HK-2 (cell line): ENCODE data around the gene LHFPL2.
A peak's percentile ranks its signal among the peaks of the same experiment; 100 is the strongest.
"Not testable (repeated sequence)": the region's sequence is repeated elsewhere in the genome, so short reads cannot be mapped to it uniquely, and the experiment has no call there.

Experiments used
- DNase-seq: peaks from one replicate; pipeline ENCODE4 v3.0.0-alpha.2; 2018; ENCODE audit not compliant: unreplicated experiment

The LHFPL2 gene

DNA sequence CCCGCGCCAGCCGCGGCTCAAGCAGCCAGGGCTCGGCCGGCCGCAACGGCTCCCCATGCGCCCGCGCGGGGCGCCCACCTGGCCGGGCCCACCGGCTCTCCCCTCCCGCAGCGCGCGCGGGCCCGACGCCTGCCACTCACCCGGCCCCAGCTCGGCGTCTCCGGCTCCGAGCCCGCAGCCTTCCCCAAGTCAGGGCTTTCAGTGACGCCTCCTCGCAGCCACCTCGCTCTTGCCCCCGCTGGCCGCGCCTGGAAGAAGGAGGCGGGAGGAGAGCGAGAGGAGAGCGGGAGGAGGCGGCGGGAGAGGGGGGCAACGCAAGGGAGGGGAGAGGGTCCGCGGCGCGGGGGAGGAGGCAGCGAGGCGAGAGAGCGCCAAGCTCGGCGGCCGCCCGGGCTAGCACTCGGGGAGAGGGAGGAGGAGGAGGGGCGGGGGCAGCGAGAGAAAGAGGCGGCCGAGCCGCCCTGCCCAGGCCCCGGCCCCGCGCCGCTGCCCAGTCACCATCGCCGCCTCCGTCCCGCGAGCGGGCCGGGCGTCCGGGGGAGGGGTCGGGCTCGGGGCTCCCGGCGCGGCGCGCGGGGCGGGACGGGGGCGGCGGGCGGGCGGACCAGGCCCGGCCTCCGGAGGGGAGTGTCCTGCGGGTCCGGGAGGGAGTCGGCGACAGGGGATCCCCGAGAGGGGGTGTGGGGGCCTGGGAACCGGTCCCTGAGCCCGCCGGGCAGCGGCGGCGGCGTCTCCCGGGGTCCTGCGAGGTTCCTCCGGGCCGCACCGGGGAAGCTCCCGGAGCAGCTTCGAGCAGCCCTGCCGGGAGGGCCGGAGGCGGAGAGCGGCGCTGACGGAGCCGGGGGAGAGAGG is at the start of gene LHFPL2:
LHFPL2 (minus strand) TSS at position 414 of the 852 bp plus-strand sequence. CDS start 138,559 bp downstream, outside the sequence.
- DNase-seq, result peak; percentile 54

GRCh38 chr5:78696637-78697036 is 48.1 kb upstream of the LHFPL2 start:
- DNase-seq, result no peak

- not testable (repeated sequence) for DNase-seq
Measured at GRCh38 chr5:78696052-78696451, 47.5 kb upstream of the LHFPL2 start.

DNA sequence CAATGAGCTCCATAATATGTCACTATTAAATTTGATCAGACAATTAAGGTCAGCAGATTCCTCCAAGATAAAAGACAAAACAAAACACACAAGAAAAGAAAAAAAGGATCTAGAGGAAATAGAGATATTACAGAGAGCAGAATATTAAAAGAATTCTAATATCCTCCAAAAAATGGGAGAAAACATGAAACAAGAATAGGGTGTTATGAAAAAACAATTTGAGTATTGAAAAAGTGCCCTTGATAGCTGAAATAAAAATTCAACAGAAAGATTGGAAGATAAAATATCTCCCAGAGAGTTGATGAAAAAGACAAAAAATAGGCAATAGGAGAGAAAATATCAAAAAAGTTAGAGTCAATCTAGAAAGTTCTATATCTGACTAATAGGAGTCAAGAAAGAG is 44.8 kb upstream of the LHFPL2 start:
- DNase-seq, result no peak

DNA sequence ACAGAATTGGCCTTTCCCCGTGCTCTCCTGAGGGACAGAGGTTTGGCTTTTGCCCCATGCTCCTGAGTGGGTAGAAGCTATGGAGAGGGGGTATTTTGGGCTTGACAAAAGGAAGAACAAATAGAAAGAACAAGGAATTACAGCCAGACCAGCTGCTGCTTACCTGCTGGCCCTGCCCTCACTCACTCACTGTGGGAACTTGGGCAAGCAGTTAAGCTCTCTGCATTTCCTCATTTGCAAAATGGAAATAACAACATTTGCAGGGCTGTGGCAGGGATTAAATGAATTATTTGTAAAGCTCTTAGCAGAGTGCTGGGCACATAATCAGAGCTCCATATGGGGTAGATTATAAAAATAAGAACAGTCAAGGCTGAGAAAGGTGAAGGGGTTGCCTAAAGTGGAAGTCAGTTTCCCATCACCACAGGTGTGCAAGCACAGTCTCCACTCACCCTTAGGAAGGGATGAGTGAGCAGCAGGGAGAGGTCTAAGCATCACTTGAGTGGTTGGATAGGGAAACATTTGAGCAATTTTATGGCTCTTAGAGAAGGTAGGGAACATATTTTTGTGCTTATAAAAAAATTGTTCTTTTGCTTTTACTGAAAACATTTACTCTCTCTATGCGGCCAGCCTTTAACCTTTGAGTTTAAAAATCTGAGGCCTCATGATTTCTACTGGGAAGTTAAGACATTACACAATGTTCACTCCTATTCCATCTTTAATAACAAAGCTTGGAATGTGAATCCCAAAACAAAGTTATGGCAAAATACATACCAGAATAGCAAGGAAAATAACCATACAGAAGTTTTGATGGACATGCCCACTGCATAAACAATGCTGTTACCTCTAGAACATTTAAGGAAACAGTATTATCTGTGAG is 42.8 kb upstream of the LHFPL2 start:
- DNase-seq, result no peak

- DNase-seq, result no peak
Measured at GRCh38 chr5:78690253-78690972, 41.8 kb upstream of the LHFPL2 start.

DNA sequence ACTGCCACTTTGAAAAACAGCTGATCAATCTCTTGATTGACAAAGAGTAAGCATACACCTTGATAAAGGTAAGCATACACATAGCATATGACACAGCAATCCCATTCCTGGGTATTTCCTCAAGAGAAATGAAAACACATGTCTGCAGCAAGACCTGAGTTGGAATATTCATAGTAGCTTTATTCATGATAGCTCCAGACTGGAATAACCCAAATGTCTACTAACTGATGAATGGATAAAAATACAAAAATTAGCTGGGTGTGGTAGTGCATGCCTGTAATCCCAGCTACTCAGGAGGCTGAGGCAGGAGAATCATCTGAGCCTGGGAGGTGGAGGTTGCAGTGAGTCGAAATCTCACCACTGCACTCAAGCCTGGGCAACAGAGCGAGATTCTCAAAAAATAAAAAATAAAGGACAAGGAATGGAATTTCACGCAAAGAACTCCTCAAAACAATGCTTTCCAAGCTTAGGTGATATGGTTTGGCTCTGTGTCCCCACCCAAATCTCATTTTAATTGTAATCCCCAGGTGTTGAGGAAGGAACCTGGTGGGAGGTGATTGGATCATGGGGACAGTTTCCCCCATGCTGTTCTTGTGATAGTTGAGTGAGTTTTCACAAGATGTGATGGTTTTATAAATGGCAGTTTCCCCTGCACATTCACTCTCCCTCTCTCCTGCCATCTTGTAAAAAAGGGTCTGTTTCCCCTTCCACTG is 41.1 kb upstream of the LHFPL2 start:
- DNase-seq, result no peak

DNA sequence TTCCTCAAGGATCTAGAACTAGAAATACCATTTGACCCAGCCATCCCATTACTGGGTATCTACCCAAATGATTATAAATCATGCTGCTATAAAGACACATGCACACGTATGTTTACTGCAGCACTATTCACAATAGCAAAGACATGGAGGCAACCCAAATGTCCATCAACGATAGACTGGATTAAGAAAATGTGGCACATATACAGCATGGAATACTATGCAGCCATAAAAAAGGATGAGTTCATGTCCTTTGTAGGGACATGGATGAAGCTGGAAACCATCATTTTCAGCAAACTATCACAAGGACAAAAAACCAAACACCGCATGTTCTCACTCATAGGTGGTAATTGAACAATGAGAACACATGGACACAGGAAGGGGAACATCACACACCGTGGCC is 38.9 kb upstream of the LHFPL2 start:
- not testable (repeated sequence) for DNase-seq

DNA sequence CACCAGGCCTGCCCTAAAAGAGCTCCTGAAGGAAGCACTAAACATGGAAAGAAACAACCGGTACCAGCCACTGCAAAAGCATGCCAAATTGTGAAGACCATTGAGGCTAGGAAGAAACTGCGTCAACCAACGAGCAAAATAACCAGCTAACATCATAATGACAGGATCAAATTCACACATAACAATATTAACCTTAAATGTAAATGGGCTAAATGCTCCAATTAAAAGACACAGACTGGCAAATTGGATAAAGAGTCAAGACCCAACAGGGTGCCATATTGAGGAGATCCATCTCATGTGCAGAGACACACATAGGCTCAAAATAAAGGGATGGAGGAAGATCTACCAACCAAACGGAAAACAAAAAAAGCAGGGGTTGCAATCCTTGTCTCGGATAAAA is 35.3 kb upstream of the LHFPL2 start:
- not testable (repeated sequence) for DNase-seq

DNA sequence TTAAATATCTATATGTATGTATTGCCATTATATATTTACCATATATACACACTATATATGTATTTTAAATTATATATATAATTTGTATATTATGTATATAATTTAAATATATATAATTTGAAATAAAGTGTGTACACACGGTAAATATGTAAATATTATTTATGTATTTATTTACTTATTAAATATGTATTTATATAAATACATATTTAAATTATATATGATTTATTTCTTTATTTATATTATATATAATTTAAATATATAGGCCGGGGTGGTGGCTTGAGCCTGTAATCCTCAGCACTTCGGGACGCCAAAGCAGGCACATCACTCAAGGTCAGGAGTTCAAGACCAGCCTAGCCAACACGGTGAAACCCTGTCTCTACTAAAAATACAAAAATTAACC is 31.3 kb upstream of the LHFPL2 start:
- DNase-seq, result no peak

- no peak for DNase-seq
Measured at GRCh38 chr5:78677777-78678668, 29.5 kb upstream of the LHFPL2 start.

- DNase-seq, result no peak
Measured at GRCh38 chr5:78675956-78676730, 27.6 kb upstream of the LHFPL2 start.

DNA sequence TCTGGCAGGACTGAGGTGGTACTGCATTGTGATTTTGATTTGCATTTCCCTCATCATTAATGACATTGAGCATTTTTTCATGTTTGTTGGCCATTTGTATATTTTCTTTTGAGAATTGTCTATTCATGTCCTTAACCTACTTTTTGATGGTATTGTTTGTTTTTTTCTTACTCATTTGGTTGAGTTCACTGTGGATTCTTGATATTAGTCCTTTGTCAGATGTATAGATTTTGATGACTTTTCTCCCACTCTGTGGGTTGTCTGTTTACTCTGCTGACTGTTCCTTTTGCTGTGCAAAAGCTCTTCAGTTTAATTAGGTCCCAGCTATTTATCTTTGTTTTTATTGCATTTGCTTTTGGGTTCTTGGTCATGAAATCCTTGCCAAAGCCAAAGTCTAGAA is 25.3 kb upstream of the LHFPL2 start:
- DNase-seq, result not testable (repeated sequence)

GRCh38 chr5:78672154-78672553 is 23.6 kb upstream of the LHFPL2 start:
- no peak for DNase-seq

DNA sequence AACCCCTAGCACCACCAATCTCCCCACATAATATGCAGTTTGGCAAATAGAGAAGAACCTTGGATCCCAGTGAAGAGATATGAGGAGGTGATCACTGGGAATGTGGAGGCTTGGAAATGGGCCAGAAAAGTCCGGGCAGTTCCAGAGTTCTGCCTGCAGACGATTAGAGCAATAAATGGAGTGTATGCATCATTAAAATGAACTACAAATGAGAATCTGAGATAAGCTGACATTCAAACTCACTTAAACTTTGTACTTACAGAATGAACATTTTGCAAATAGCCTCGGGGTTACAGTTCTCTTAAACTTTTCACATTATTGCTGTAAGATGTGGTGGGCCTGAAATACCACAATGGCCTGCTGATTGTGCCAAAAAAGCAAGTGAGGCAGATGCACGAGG is 23.0 kb upstream of the LHFPL2 start:
- no peak for DNase-seq

DNA sequence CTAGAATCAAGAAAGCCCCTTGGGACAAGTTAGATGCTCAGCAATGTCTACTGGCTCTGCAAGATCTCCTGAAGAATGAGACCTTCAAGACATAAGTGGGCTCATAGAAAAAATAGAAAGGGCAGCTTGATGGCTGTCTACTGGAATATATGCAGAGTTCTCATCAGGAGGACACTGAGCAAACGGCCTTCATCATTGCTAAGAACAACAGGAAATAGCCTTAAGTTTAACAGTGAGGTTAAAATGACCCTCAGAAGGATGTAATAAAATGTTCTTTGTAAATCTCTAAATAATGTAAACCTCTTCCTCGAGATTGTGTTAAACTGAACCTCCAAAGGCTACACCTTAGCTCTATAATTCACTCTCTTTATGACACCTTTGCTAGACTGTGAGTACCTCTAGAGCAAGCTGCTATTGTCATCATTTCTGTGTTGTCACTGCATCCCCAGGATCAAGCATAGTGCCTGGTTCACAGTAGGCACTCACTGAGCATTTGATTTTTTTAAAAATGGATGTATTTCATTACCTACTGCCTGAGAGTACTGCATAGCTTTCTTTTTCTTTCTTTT is 22.2 kb upstream of the LHFPL2 start:
- DNase-seq, result no peak

GRCh38 chr5:78669331-78669730 is 20.8 kb upstream of the LHFPL2 start:
- DNase-seq, result no peak

- DNase-seq, result no peak
Measured at GRCh38 chr5:78667461-78668103, 19.0 kb upstream of the LHFPL2 start.

GRCh38 chr5:78666975-78667374 is 18.4 kb upstream of the LHFPL2 start:
- not testable (repeated sequence) for DNase-seq
